GM12865 (cell line): ENCODE results near the gene ERC1.
"Not testable (repeated sequence)": the region's sequence is repeated elsewhere in the genome, so short reads cannot be mapped to it uniquely, and the experiment has no call there.

Source experiments
- DNase-seq: peaks from one replicate; pipeline ENCODE4 v3.0.0; 2010; ENCODE audit warnings: low read depth
- H3K4me3 ChIP-seq: 2 replicates; pipeline ENCODE4 v1.5.1; 2011; ENCODE audit warnings: mild to moderate bottlenecking, low read depth, low read length, control low read depth
- TF ChIP-seq, protein P1 (sequence below): IDR thresholded peaks from 2 replicates; pipeline ENCODE4 v1.5.1; 2011; ENCODE audit warnings: low read length, control low read depth, low read depth, inconsistent platforms; ENCODE audit not compliant: insufficient read depth; ENCODE audit errors: missing control alignments

Gene ERC1

DNA sequence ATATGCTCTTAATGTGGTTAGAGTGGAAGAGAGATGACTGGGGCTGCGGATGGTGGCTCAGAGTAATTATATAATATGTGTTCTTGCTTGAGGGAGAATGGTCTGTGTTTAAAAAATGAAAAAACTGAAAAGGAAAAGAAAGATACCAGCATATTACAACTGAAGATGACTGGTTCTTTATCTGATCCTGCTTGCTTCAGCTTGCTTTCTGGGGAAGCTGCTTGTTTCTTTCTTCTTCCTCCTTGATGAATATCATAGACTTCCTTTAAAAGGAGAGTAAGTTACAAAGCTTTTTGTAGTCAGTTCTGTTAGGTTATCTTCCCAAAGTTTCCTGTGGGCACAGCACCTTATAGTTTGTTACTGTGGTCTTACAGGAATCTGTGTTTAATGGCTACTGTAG is 210.9 kb downstream of the ERC1 start:
- DNase-seq = no peak
- TF ChIP-seq, protein P1, sequence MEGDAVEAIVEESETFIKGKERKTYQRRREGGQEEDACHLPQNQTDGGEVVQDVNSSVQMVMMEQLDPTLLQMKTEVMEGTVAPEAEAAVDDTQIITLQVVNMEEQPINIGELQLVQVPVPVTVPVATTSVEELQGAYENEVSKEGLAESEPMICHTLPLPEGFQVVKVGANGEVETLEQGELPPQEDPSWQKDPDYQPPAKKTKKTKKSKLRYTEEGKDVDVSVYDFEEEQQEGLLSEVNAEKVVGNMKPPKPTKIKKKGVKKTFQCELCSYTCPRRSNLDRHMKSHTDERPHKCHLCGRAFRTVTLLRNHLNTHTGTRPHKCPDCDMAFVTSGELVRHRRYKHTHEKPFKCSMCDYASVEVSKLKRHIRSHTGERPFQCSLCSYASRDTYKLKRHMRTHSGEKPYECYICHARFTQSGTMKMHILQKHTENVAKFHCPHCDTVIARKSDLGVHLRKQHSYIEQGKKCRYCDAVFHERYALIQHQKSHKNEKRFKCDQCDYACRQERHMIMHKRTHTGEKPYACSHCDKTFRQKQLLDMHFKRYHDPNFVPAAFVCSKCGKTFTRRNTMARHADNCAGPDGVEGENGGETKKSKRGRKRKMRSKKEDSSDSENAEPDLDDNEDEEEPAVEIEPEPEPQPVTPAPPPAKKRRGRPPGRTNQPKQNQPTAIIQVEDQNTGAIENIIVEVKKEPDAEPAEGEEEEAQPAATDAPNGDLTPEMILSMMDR = no peak
- H3K4me3 ChIP-seq = no peak overlapping the region

DNA sequence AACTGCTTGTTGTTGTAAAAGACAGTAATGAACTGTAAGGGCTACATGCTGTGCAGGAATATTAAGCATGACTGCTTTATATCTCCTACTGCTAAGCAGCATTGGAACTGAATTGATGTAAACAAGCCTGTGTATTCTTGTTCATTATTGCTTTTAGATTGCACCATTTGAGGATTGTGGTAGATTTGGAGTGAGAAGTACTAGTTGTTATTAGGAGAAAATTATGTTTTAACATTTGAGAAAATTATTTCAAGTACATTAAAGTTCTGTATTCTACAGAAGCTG is 212.7 kb downstream of the ERC1 start:
- TF ChIP-seq, protein P1 = no peak
- no peak overlapping the region for H3K4me3 ChIP-seq
- DNase-seq = no peak

DNA sequence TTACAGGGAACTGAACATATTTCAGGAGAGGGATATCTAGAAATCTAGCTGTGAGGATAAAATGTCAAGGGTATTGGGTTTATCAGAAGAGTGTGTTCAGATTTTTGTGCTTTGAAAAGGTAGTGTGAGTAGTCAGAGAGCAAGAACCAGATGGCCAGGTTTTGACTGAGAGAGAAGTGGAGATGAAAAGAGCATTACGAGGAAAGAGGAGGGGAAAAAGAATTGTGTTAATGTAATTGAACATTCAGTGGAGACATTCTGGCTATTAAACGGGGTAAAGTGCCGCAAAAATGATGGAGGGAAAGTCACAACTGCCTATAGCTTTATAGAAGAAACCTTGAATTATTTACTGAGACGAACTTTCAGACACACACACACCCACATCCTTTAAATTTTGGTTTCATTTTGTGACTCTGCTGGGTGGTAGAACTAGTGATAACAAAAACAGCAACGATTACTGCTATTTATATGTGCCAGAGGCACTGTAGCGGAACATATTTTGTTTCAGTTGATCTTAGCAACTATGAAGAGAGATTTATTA is 213.6 kb downstream of the ERC1 start:
- TF ChIP-seq, protein P1 = no peak
- H3K4me3 ChIP-seq = peak overlapping the region; percentile 49
- DNase-seq = peak; percentile 74

DNA sequence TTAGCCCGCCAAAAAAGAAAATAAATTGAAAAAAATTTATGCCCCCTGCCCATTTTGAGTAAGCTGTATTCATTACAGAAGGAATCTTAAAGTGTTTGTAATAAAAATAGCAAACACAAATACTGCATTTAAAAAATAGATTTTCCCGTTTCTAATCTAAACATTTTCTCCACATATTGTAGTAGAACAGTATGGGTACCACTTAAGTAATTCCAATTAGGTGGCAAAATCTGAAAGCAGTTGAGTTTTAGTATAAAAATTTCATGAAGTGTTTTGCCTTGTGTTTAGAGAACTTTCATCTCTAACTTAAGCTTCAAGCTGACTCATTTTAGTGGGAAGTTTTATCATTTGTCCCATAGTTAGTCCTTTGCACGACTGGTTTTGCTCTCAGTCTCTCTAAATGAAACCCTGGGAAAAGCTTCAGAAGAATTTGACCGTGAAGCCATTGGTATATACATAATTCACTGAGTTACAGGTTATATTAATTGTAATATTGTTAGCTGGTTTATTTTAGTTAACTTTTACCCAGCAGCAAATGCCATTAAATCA is 214.6 kb downstream of the ERC1 start:
- no peak for DNase-seq
- TF ChIP-seq, protein P1 = no peak
- no peak overlapping the region for H3K4me3 ChIP-seq

DNA sequence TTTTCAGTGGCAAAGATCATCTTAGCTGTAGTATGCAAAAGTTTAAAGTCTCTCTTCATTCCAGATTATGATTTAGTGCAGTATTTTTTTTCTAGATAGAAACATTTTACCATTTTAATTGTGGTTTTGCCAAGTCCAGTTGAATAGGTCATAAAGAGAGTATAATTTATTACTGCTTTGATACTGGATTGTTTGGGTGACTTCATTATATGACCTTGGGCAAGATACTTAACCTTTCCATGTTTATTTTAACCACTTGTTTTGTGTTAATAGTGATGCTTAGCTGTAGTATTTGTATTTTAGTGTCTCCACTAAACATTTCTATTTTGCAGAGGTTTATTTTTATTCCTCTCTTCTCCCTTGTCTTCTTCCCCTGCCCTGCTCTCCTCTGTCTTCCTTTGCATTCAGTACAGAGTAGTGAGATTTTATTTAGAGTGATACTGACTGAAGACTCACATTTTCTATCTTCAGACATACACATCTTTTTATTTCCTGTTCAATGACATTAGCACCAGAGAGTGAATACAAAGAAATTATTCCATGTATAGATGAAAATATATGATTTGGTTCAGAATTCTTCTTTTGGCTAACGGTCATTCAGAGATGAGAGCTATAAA is 215.2 kb downstream of the ERC1 start:
- no peak overlapping the region for H3K4me3 ChIP-seq
- DNase-seq = no peak
- TF ChIP-seq, protein P1 = no peak

DNA sequence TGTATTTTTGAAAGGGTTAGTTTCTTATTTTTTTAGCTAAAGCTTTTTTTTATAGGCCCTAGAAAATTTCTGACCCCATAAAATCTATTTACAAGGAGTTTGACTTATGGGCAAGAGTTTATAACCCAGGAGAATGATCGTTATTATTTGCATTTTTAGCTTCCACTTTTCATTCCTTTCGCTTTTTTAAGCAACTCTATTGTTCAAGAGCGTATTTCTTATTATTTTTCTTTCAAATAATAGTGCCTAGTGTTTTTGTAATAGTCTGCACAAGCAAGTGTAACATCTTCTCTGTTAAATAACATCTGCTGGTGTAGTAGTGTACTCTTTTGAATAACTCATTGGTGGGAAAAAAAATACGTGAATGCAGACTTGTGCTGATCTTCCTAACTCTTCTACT is 216.3 kb downstream of the ERC1 start:
- TF ChIP-seq, protein P1 = no peak
- no peak overlapping the region for H3K4me3 ChIP-seq

DNA sequence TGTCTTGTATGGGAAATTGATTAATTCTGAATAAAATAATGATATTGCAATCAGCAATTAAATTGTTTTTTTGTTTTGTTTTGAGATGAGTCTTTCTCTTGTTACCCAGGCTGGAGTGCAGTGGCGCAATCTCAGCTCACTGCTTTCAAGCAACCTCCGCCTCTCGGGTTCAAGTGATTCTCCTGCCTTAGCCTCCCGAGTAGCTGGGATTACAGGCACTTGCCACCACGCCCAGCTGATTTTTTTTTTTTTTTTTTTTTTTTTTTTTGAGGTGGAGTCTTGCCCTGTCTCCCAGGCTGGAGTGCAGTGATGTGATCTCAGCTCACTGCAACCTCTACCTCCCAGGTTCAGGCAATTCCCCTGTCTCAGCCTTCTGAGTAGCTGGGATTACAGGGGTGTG is 217.7 kb downstream of the ERC1 start:
- not testable (repeated sequence) for DNase-seq, H3K4me3 ChIP-seq

More for the DNA sequence above, 216.3 kb downstream of the ERC1 start:
- DNase-seq = no peak
